ENCODE results near the gene PALLD. TPM values are rescaled to one million over a fixed set of nuclear protein-coding genes. Genes with fewer than 3 reads are reported as not detected.

Gene PALLD
- total and polyA plus RNA-seq, 12 donors: 30.3 to 203 (median 90.5) TPM

DNA sequence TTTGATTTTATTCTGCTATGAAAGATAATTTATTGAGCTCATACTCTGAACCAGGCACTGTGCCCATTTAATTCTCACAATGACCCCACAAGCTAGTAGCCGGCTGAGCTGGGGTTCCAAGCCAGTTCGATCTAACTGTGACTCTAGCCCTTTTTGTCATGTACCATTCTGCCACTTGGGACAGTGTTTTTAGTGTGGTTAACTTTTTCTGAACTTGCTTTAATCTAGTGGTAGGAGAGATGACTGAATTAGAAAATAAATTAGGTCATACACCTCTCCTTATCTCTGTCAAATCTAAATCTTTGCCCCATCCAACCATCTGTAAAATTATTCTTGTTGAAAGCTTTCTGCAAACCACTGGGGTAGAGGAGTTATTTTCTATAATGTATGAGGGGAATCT is 377.2 kb downstream of the PALLD start:
- DNase-seq: no peak
- H3K27me3 ChIP-seq: no peaks in the 10 kb centered on the region
- intact Hi-C loops (cut with DNase I): no loop called here
- H3K36me3 ChIP-seq (replicated peaks in 1 of 2): no peaks in the 10 kb centered on the region
- peaks cover 0 to 16% of the 10 kb centered on the region in 2 donors for H3K4me1 ChIP-seq (replicated peaks in 1 of 2)
- no peak for TF ChIP-seq POLR2A (IDR thresholded peaks at IDR 0.05)
- TF ChIP-seq, protein P1, sequence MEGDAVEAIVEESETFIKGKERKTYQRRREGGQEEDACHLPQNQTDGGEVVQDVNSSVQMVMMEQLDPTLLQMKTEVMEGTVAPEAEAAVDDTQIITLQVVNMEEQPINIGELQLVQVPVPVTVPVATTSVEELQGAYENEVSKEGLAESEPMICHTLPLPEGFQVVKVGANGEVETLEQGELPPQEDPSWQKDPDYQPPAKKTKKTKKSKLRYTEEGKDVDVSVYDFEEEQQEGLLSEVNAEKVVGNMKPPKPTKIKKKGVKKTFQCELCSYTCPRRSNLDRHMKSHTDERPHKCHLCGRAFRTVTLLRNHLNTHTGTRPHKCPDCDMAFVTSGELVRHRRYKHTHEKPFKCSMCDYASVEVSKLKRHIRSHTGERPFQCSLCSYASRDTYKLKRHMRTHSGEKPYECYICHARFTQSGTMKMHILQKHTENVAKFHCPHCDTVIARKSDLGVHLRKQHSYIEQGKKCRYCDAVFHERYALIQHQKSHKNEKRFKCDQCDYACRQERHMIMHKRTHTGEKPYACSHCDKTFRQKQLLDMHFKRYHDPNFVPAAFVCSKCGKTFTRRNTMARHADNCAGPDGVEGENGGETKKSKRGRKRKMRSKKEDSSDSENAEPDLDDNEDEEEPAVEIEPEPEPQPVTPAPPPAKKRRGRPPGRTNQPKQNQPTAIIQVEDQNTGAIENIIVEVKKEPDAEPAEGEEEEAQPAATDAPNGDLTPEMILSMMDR (IDR thresholded peaks at IDR 0.05): no peak
- H3K27ac ChIP-seq: no peak overlapping the region
- no peaks in the 10 kb centered on the region for H3K9me3 ChIP-seq (replicated peaks in 1 of 3)
- H3K4me3 ChIP-seq: no peak overlapping the region
- 69 to 85% (median 74%) methylated on average over 2 of the region's 2 CpGs for WGBS, 4 donors

GRCh38 chr4:168876106-168876505 is 379.3 kb downstream of the PALLD start:
- H3K4me3 ChIP-seq: no peak overlapping the region
- H3K36me3 ChIP-seq (replicated peaks in 1 of 2): no peaks in the 10 kb centered on the region
- intact Hi-C loops (cut with DNase I): no loop called here
- no peak overlapping the region for H3K27ac ChIP-seq
- H3K4me1 ChIP-seq (replicated peaks in 1 of 2): peaks cover 6 to 34% of the 10 kb centered on the region in 2 donors
- no peak for DNase-seq
- no peaks in the 10 kb centered on the region for H3K9me3 ChIP-seq (replicated peaks in 1 of 3)
- TF ChIP-seq, protein P1 (IDR thresholded peaks at IDR 0.05): no peak
- 76 to 84% (median 78%) methylated on average over 1 of the region's 1 CpG for WGBS, 4 donors
- no peaks in the 10 kb centered on the region for H3K27me3 ChIP-seq

DNA sequence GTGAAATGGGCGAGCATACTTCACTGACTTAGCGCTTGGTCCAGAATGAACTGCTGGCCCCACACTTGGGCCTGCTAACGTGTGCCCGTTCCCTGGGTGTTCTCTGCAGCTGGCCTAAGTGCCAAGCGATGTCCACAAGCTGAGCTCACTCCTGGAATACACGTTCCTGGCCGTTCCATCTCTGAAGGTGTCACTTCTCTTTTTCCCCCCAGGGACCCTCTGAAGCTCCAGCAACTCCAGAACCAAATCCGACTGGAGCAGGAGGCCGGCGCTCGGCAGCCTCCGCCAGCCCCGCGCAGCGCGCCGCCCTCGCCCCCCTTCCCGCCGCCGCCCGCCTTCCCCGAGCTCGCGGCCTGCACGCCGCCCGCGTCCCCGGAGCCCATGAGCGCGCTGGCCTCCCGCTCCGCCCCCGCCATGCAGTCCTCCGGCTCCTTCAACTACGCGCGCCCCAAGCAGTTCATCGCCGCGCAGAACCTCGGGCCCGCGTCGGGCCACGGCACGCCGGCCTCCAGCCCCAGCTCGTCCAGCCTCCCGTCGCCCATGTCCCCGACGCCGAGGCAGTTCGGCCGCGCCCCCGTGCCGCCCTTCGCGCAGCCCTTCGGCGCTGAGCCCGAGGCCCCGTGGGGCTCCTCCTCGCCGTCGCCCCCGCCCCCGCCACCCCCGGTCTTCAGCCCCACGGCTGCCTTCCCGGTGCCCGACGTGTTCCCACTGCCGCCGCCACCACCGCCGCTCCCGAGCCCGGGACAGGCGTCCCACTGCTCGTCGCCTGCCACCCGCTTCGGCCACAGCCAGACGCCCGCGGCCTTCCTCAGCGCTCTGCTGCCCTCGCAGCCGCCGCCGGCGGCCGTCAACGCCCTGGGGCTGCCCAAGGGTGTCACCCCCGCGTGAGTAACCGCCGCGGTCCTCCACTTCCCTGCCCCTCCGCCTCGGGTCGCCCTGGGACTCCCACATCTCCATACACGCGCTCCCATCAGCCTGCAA is 380.9 kb downstream of the PALLD start:
- Histone ChIP-seq H3K4me3 (peak overlapping the region in 2 of 4 donors; percentile 18 to 54), H3K27me3 (no peaks in the 10 kb centered on the region), H3K4me1 (replicated peaks in 1 of 2) (peaks cover 6 to 37% of the 10 kb centered on the region in 2 donors), H3K36me3 (replicated peaks in 1 of 2) (no peaks in the 10 kb centered on the region), H3K27ac (peak overlapping the region in 4 of 5 donors; percentile 26 to 85 (median 71)), H3K9me3 (replicated peaks in 1 of 3) (no peaks in the 10 kb centered on the region)
- 5 to 11% (median 7%) methylated on average over 26 to 108 of the region's 108 CpGs for WGBS, 4 donors
- peak in 6 of 7 donors; percentile 31 to 59 (median 52) for DNase-seq
- peak in 1 of 2 donors; percentile 21 for TF ChIP-seq POLR2A (IDR thresholded peaks at IDR 0.05)
- TF ChIP-seq, protein P1 (IDR thresholded peaks at IDR 0.05): no peak
- intact Hi-C loops (cut with DNase I): no loop called here

DNA sequence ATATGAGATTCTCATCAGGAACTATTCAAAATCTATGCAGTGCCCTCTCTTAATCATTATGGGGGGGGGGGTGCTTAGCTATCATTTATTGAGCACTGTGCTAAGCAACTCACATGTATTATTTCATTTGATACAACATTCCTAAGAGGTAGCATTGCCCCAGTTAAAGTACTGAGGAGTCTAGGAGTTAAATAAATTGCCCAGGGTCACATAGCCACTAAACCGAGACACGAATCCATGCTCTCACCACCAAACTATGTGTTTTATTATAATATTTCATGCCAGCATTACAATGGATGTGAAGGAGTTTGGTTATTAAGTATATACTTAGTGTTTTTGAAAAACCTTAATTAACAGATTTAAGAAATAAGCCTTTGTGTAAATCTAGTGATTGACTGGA is 381.8 kb downstream of the PALLD start:
- TF ChIP-seq POLR2A (IDR thresholded peaks at IDR 0.05): no peak
- TF ChIP-seq, protein P1 (IDR thresholded peaks at IDR 0.05): no peak
- peak overlapping the region in 1 of 4 donors; percentile 54 for H3K4me3 ChIP-seq
- 61 to 74% (median 70%) methylated on average over 2 of the region's 2 CpGs for WGBS, 4 donors
- H3K4me1 ChIP-seq (replicated peaks in 1 of 2): peaks cover 6 to 41% of the 10 kb centered on the region in 2 donors
- peak overlapping the region in 2 of 5 donors; percentile 85 for H3K27ac ChIP-seq
- intact Hi-C loops (cut with DNase I): no loop called here
- no peaks in the 10 kb centered on the region for H3K36me3 ChIP-seq (replicated peaks in 1 of 2)
- no peak for DNase-seq
- no peaks in the 10 kb centered on the region for H3K27me3 ChIP-seq
- H3K9me3 ChIP-seq (replicated peaks in 1 of 3): no peaks in the 10 kb centered on the region
